Upper lobe of right lung (tissue), 1 donor: ENCODE results near the gene DPY30. TPM values are rescaled to one million over a fixed set of nuclear protein-coding genes. Genes with fewer than 3 reads are reported as not detected.
A peak's percentile ranks its signal among the peaks of the same experiment; 100 is the strongest.
"Not testable (repeated sequence)": the region's sequence is repeated elsewhere in the genome, so short reads cannot be mapped to it uniquely, and the experiment has no call there.

ENCODE experiments used
- ATAC-seq: fragments of 200-7000 bp; cut with Tn5 transposase; one replicate; pipeline ENCODE4 v1.9.1; 2020; ENCODE audit warnings: mild to moderate bottlenecking, moderate library complexity
- DNase-seq: peaks from one replicate; pipeline ENCODE4 v3.0.0-alpha.2; 2020
- H3K27ac ChIP-seq: fragments of 200-600 bp; one replicate; pipeline ENCODE4 v1.8.0; 2022
- H3K27me3 ChIP-seq: fragments of 200-600 bp; one replicate; pipeline ENCODE4 v1.8.0; 2022; ENCODE audit warnings: mild to moderate bottlenecking
- H3K36me3 ChIP-seq: fragments of 200-600 bp; one replicate; pipeline ENCODE4 v1.8.0; 2022
- H3K4me1 ChIP-seq: fragments of 200-600 bp; one replicate; pipeline ENCODE4 v1.8.0; 2022
- H3K4me3 ChIP-seq: fragments of 200-600 bp; one replicate; pipeline ENCODE4 v1.8.0; 2022; ENCODE audit warnings: mild to moderate bottlenecking
- H3K9me3 ChIP-seq: fragments of 200-600 bp; one replicate; pipeline ENCODE4 v1.8.0; 2022
- intact Hi-C: fragments of 100-400 bp; cut with DNase I; formaldehyde crosslinking; loops from one replicate; pipeline ENCODE4 v1.11.0; 2022
- total RNA-seq: library from RNA; stranded (reverse); fragmentation: NEBNext Ultra II Directional; extraction: Animal tissue kit (Norgen Biotek cat#: 25700); gene quantifications from one replicate; pipeline ENCODE4 v1.2.1, GENCODE V29; 2021
- TF ChIP-seq, protein P1 (sequence below): fragments of 200-600 bp; IDR thresholded peaks from one replicate; pipeline ENCODE4 v1.8.0; 2022; ENCODE audit warnings: antibody characterized with exemption
- donor health status: DM: no; HTN: yes; CAD: no; lungs with severe emphysema.

The DPY30 gene
- total RNA-seq, 1 donor from 2014 or later, result 53.7 TPM

DNA sequence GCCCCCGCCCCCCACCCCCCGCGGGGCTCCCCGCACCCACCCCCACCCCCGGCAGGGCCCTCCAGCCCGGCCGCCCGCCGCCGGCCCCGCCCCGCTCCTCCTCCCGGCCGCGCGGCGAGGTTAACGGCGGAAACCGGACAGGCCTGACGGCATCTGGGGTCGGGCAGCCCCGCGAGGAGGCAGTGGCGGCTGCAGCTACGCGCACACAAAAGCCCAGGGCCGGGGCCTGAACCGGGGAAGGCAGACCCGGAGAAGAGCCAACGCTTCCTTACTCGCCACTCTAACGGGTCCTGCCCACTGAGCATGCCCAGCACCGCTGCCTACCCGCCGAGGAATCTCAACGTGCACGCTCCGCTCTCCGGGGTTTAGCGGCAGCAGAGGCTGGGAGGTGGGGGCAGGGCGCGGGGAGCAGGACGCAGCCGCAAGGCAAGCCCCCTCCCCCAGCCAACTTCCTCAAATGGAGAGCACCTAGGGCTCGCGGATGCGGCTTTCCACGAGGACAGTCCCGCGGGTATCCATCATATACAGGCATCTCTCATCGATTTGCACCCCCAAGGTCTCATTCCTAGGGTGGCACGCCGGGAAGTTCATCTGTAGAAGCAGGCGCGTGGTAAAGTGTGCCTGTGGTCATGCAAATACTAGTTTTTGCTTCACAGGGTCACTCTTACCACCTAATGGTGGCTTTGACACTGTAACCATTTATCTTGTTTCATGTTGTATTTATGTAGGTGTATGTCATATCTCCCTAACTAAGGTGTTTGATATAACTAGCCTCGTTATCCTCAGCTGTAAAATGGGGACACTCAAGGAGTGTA, 28.7 kb downstream of the DPY30 start, which contains the start of gene MEMO1:
Gene MEMO1, minus strand, starts transcription at position 339 of the 815 bp plus-strand sequence. CDS start 761 bp downstream, outside the sequence.
- peaks cover 12% of the 10 kb centered on the region for H3K4me1 ChIP-seq
- H3K36me3 ChIP-seq, result no peaks in the 10 kb centered on the region
- intact Hi-C loops, result no loop called here
- DNase-seq (peak; percentile 98), ATAC-seq (peak; percentile 93)
- H3K9me3 ChIP-seq, result no peaks in the 10 kb centered on the region
- peak within 1 kb of the TSS; percentile 94 for H3K4me3 ChIP-seq
- TF ChIP-seq, protein P1, sequence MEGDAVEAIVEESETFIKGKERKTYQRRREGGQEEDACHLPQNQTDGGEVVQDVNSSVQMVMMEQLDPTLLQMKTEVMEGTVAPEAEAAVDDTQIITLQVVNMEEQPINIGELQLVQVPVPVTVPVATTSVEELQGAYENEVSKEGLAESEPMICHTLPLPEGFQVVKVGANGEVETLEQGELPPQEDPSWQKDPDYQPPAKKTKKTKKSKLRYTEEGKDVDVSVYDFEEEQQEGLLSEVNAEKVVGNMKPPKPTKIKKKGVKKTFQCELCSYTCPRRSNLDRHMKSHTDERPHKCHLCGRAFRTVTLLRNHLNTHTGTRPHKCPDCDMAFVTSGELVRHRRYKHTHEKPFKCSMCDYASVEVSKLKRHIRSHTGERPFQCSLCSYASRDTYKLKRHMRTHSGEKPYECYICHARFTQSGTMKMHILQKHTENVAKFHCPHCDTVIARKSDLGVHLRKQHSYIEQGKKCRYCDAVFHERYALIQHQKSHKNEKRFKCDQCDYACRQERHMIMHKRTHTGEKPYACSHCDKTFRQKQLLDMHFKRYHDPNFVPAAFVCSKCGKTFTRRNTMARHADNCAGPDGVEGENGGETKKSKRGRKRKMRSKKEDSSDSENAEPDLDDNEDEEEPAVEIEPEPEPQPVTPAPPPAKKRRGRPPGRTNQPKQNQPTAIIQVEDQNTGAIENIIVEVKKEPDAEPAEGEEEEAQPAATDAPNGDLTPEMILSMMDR, result no peak
- H3K27ac ChIP-seq, result peak within 1 kb of the TSS; percentile 90
- H3K27me3 ChIP-seq, result no peaks in the 10 kb centered on the region

DNA sequence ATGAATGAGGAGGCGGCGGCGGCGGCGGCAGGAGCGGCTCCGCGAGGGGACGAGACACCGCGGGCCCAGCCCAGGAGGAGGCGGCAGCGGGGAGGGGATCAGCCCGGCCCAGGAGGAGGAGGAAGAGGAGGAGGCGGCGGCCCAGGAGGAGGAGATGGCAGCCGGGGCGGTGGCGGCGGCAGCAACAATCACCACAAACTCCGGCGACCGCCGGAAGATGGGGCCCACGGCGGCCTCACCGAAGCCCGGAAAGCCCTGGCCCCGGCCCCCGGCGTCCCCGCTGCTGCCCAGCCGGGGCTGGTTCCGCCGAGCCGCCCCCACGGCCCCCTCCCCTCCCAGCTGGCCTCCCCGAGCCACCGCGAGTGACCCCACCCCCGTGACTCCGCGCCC, 29.3 kb downstream of the DPY30 start:
- H3K36me3 ChIP-seq, H3K9me3 ChIP-seq, H3K27me3 ChIP-seq, intact Hi-C loops: not testable (repeated sequence)
- Histone ChIP-seq H3K4me3 (peak overlapping the region; percentile 94), H3K4me1 (peaks cover 12% of the 10 kb centered on the region), H3K27ac (peak overlapping the region; percentile 90)
- ATAC-seq, result peak; percentile 86
- peak; percentile 87 for DNase-seq

DNA sequence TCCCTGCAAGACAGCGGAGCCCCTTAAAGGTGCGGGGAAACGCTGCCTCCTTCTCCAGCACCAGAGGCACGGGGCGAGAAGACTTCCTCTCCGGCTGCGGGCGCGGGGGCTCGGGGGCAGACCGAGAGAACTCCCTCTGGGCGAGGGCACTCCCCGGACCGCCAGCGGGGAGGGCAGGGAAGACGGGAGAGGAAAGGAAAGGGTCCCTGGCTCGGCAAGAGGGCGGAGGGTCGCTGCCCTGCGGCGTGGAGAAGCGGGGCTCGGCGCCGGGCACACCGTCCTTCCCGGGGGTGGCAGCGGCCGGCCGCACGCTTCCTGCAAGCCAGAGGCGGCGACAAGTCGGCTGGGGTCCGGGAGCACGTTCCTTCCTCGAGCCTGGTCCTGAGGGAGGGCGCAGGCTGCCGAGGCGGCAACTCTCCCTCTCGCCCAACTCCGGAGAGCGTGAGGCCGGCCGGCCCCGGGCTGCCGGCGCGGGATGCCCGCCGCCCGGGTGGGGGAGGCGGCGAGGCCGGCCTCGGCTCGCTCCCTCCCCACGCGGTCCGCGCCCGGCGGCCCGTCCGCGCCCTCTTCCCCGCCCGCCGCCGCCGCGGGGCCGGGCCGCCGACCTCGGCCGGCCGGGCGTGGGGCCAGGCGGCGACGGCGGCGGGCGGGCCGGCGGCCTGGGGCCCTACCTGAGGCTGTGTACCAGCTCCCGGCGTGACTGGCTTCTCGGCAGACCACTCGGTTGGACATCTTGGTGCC, 29.9 kb downstream of the DPY30 start:
- no peaks in the 10 kb centered on the region for H3K36me3 ChIP-seq
- peaks cover 12% of the 10 kb centered on the region for H3K4me1 ChIP-seq
- no peaks in the 10 kb centered on the region for H3K27me3 ChIP-seq
- ATAC-seq (peak; percentile 28), DNase-seq (peak; percentile 80)
- peak overlapping the region; percentile 94 for H3K4me3 ChIP-seq
- TF ChIP-seq, protein P1, result no peak
- intact Hi-C loops, result no loop called here
- no peaks in the 10 kb centered on the region for H3K9me3 ChIP-seq
- peak overlapping the region; percentile 87 for H3K27ac ChIP-seq

DNA sequence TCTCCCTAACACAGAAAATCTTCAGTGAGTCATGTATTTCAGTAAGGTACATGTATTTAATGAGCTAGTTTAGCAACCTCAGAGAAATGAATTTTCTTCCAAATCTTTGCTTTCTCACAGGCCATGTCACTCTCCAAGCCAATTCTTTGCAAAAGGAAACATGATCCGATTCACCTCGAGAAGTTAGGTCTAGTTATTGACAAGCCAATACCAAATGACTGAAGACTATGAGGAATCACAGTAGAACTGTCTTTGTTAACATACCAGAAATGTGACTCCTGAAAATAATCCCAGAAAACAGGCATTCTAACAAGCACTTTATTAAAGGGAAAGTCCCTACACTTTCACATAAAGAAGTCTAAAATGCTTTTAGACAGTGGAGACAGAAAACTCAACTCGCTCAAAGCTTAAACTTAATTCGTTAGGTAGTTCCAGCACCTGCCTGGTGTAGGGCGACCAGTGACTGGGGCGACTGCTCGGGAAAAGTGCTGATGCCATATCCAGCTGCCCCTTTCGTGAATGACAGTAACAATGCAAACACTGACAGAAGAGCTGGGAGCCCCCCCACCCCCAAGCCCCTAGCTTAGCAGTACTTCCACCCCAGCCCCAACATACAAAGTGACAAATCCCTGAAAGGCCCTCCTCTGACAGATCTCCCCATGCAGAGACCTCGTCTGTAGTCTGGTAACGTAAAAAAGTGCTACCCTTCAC, 30.6 kb downstream of the DPY30 start:
- no peaks in the 10 kb centered on the region for H3K9me3 ChIP-seq
- H3K36me3 ChIP-seq, result no peaks in the 10 kb centered on the region
- peaks cover 12% of the 10 kb centered on the region for H3K4me1 ChIP-seq
- no peak for ATAC-seq
- peak overlapping the region; percentile 87 for H3K27ac ChIP-seq
- H3K4me3 ChIP-seq, result peak overlapping the region; percentile 94
- intact Hi-C loops, result no loop called here
- no peaks in the 10 kb centered on the region for H3K27me3 ChIP-seq
- DNase-seq, result no peak
- TF ChIP-seq, protein P1, result no peak

DNA sequence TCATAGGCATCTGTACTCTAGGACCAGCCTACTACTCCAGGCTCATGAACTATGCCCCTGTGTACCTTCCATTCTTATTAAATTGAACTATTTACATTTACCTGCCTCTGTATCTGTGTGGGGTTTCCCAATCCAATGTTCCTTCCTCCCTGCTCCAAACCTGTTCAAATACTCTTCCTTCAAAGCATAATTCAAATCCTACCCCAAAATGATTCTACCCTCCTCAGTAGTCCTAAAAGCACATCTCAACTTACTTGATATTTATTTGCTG, 32.5 kb downstream of the DPY30 start:
- intact Hi-C loops, result no loop called here
- H3K27me3 ChIP-seq, result no peaks in the 10 kb centered on the region
- TF ChIP-seq, protein P1, result no peak
- no peak overlapping the region for H3K27ac ChIP-seq
- no peak overlapping the region for H3K4me3 ChIP-seq
- no peaks in the 10 kb centered on the region for H3K9me3 ChIP-seq
- ATAC-seq (no peak), DNase-seq (no peak)
- peaks cover 5% of the 10 kb centered on the region for H3K36me3 ChIP-seq
- H3K4me1 ChIP-seq, result peaks cover 12% of the 10 kb centered on the region
